HCEC 1CT (cell line): ENCODE data around the gene PDE12.

ENCODE experiments used
- DNase-seq: peaks from one replicate; pipeline ENCODE4 v3.0.0-alpha.2; 2017

PDE12 gene

GRCh38 chr3:57555738-57556458, at the start of gene PDE12:
TSS of gene PDE12 (plus strand) at chr3:57556274. CDS start at chr3:57556380, 106 bp downstream.
- peak; percentile 83 for DNase-seq

GRCh38 chr3:57512166-57512565, 43.9 kb upstream of the PDE12 start:
- DNase-seq = no peak

GRCh38 chr3:57518276-57518915, 37.7 kb upstream of the PDE12 start:
- DNase-seq = peak; percentile 42

DNA sequence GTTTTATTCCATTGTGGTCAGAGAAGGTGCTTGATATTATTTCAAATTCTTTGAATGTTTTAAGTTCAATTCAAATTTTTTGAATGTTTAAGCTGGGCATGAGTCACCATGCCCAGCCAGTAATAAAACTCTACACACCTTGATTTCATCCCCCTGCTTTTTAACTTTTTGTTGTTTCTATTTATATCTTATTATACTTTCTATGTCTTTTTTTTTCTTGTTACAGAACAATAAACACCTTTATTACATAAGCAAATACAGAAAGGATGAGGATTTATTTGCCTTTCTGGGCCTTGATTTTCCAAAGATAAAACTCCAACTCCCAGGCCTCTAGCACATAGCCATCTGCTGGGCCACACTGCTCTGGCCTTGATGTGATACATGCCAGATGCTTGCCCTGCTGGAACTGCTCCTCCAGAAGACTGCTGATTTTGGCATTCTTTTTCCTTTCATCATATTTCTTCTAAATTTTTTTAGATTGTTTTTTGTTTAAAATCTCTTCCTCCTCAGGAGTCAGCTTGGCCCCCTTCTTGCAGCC, 25.9 kb upstream of the PDE12 start:
- DNase-seq = no peak

DNA sequence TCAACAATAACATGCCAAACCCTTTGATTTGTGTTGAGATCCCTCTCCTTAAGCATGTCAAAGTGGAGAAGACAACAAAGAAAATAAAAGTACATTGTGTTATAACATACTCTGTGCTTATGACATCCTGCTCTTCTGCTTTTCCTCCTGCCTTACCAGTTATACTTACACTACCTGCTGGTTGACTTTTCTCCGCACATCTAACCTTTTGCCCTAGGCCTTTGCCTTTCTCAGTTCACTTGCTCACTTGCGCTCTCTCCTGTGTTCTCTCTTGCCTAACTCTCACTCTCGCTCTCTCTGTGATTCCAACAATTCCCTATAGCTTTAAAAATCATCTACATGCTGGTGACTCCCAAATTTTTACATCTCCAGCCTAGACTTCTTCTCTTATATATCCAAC, 17.6 kb upstream of the PDE12 start:
- DNase-seq = no peak

DNA sequence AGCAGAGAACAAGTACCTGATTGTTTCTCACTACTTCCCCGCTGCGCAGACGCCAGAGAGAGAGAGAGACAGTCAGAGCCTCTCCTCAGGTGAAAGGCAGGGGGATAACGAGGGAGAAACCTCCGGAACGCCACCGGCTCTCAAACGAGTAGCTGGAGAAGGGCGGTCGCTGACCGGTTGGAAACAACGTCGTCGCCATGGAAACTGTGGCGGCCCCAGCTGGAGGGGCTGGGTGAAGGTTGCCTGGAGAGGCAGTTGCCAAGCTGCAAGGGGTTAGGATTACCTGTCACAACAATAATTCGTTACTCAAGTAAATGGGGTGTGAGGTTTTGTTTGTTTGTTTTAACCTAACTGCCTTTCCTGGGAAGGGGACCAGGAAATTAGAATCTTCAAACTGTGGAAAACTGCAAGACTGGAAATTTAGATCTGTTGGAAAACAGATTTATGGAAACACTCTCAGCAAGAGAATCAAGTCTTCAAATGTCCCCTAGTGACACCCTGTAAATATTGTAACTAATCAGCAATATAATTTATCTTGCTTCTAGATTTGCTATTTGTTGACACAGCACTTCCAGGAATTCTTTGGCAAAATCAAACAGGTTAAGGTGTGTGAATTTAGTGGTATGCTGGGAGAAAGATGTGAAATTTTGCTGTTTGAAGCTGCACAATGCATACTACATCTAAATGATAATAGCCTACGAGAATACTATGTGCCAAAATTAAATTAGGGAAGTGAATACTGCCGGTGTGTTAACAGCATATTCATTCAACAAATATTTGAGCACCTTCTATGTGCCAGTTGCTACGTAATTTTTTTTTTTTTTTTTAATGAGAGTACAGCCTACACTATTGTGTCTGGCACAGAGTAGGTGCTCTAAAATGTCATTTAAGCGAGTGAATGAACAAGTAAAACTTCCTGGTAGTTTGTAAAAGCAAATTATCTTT, 11.6 kb upstream of the PDE12 start, which contains the start of gene DNAH12:
DNAH12 (minus strand) TSS at position 164 of the 945 bp plus-strand sequence. CDS start 1,474 bp downstream, outside the sequence.
- DNase-seq = no peak

GRCh38 chr3:57545636-57546268, 10.3 kb upstream of the PDE12 start:
- DNase-seq = no peak

- no peak for DNase-seq
Measured at GRCh38 chr3:57546616-57547015, 9.5 kb upstream of the PDE12 start.

- DNase-seq = no peak
Measured at GRCh38 chr3:57555306-57555705, 768 bp upstream of the PDE12 start.

DNA sequence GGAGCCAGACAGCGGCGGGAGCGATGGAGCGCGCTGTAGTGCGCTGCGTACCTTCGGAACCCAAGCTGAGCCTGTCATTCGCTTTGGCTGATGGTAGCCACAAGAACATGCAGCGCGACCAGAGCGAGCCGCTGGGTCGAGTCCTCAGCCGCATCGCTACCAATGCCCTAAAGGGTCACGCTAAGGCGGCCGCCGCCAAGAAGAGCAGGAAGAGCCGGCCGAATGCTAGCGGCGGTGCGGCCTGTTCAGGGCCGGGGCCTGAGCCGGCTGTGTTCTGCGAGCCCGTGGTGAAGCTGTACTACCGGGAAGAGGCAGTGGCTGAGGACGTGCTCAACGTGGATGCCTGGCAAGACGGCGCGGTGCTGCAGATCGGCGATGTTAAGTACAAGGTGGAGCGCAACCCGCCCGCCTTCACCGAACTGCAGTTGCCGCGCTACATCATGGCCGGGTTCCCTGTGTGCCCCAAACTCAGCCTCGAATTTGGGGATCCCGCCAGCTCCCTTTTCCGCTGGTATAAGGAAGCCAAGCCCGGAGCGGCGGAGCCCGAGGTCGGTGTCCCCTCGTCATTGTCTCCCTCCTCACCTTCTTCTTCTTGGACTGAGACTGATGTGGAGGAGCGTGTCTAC, 498 bp downstream of the PDE12 start:
- peak; percentile 27 for DNase-seq

- DNase-seq = peak; percentile 45
Measured at GRCh38 chr3:57557085-57557537, 1.0 kb downstream of the PDE12 start.

GRCh38 chr3:57559526-57559925, 3.5 kb downstream of the PDE12 start:
- DNase-seq = peak; percentile 30

DNA sequence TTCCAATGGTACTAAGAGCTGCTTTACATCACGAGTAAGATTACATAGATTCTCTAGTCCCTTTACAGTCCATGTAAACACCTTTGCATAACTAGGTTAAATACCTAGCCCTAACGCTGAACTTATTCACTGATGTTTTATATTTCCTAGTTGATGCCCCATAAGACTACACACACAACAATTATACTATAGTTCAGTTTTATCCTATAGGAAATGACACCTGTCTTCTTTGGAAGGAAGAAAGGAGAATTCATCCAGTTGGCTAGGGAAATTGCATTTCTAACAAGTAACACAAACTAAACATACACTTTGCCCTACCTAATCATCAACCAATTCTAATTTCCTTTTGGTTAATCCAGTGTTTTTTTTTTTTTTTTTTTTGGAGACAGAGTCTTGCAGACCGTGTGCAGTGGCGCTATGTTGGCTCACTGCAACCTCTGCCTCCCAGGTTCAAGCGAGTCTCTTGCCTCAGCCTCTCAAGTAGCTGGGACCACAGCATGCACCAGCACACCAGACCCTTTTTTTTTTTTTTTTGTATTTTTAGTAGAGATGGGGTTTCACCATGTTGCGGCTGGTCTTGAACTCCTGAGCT, 13.9 kb downstream of the PDE12 start:
- DNase-seq = no peak

DNA sequence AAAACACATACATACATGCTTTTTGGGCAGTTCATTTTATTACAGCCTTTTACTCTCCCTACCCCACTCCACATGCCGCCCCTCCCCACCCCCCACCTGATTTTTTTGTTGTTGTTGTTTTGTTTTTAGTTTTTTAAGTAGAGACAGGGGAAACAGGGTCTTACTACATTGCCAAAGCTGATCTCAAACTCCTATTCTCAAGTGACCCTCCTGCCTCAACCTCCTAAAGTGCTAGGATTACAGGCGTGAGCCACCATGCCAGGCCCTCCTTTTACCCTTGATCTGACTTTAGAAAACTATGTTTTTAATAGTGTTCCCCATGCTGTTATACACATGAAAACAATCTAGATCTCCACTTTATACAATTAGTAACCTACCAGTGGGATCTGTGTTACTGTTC, 14.8 kb downstream of the PDE12 start:
- no peak for DNase-seq

- DNase-seq = no peak
Measured at GRCh38 chr3:57572096-57572495, 16.0 kb downstream of the PDE12 start.

DNA sequence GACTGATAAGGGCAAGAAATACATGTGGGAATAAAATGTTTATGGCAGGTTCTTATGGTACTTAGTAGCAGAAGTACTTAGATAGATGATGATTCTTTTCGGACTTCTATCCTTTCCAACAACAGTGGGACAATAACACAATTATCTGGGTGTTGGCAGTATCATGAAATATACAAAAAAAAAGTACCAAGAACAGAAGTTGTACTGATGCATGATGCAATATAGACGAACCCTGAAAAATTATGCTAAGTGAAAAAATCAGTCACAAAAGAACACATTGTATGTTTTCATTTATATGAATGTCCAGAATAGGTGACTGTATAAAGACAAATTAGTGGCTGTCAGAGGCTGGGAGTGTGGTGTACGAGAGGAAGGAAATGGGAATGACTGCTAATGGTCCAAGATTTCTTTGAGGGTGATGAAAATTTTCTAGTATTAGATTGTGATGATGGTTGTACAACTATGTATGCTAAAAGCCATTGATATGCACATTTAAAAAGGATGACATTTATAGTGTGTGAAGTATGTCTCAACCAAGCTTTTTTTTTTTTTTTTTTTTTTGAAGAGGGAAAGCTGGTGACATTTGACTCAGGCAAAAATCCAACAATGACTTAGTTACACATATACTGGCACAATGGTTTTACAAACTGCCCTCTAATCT, 20.0 kb downstream of the PDE12 start:
- DNase-seq = no peak

- no peak for DNase-seq
Measured at GRCh38 chr3:57577801-57578200, 21.7 kb downstream of the PDE12 start.

GRCh38 chr3:57582474-57583168, 26.5 kb downstream of the PDE12 start:
- no peak for DNase-seq

DNA sequence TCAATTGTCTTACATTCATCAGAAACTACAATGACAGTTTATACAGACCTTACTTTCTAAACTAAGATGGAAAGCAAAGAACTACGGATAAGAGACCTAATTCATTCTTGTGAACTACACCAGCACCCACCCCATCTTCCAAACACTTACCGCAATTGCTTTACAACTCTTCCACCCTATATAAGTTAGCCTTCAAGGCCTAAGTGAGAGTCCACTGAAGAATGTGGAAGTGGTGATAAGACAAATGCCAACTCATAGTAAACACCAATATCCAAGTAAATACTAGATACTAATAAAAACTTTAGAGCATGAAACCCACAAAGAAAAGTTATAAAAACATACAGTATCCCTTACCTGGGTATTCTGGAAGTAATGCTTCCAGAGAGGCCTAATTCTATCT, 27.5 kb downstream of the PDE12 start:
- no peak for DNase-seq

GRCh38 chr3:57586778-57587177, 30.7 kb downstream of the PDE12 start:
- DNase-seq = no peak
